Measurements from ENCODE around the gene TBC1D22A. TPM values are rescaled to one million over a fixed set of nuclear protein-coding genes. Genes with fewer than 3 reads are reported as not detected.

TBC1D22A gene
- total RNA-seq, 6 experiments from 2014 or later: 10.9 to 18.1 (median 14.0) TPM

DNA sequence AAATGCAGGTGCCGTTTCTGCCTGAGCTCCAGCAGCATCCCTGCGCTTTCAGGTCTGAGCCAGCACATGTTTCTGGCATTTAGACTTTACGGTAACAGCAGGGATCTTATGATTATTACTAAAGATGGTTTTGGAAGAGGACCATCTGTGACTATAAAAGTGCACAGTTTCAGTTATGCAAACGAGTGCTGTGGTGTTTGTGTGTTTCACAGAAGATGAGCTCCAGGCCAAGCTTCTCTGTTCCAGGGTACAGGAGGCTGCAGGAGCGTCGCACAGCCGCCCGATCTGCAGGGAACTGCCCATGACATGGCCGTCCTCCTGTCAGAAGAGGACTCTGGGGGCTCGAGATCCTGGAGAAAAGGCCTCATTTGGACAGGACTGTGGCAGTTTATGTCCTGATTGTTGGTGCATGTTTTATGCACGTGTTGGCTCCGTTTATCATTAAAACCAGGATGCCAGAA lies 297.3 kb downstream of the TBC1D22A start:
- TF ChIP-seq CTCF (IDR thresholded peaks at IDR 0.05): no peak
- no peak for TF ChIP-seq POLR2A (IDR thresholded peaks at IDR 0.05)
- WGBS (ENCODE audit: insufficient coverage, low coverage, low lambda C conversion rate, missing lambda C conversion rate): 88% methylated on average over 6 of the region's 12 CpGs
- no peak overlapping the region for H3K4me3 ChIP-seq
- H3K4me1 ChIP-seq: no peaks in the 10 kb centered on the region
- no peak overlapping the region for H3K27ac ChIP-seq
- H3K27me3 ChIP-seq: no peaks in the 10 kb centered on the region
- intact Hi-C loops (cut with DNase I): loop anchor here in 1 of 2 donors (10.0 kb wide), 1 partner anchor 215 kb away; no protein-coding TSS in a partner anchor
- ATAC-seq (no peak), DNase-seq (peak in 2 of 3 donors; percentile 6 to 22)
- no peaks in the 10 kb centered on the region for H3K9me3 ChIP-seq
- H3K36me3 ChIP-seq: peaks cover 0 to 5% (median 1%) of the 10 kb centered on the region in 4 donors

GRCh38 chr22:47060718-47061117 lies 298.3 kb downstream of the TBC1D22A start:
- Histone ChIP-seq H3K36me3 (peaks cover 0 to 5% (median 1%) of the 10 kb centered on the region in 4 donors), H3K27me3 (no peaks in the 10 kb centered on the region), H3K4me1 (no peaks in the 10 kb centered on the region), H3K4me3 (no peak overlapping the region), H3K27ac (no peak overlapping the region), H3K9me3 (no peaks in the 10 kb centered on the region)
- 98% methylated on average over 14 of the region's 15 CpGs for WGBS (ENCODE audit: insufficient coverage, low coverage, low lambda C conversion rate, missing lambda C conversion rate)
- ATAC-seq (no peak), DNase-seq (peak in 1 of 3 donors; percentile 12)
- TF ChIP-seq CTCF (IDR thresholded peaks at IDR 0.05) (no peak), POLR2A (IDR thresholded peaks at IDR 0.05) (no peak)
- intact Hi-C loops (cut with DNase I): no loop called here

- H3K36me3 ChIP-seq: peaks cover 0 to 5% (median 1%) of the 10 kb centered on the region in 4 donors
- DNase-seq: peak in 1 of 3 donors; percentile 13
Observed at GRCh38 chr22:47061226-47061625, 298.8 kb downstream of the TBC1D22A start.

DNA sequence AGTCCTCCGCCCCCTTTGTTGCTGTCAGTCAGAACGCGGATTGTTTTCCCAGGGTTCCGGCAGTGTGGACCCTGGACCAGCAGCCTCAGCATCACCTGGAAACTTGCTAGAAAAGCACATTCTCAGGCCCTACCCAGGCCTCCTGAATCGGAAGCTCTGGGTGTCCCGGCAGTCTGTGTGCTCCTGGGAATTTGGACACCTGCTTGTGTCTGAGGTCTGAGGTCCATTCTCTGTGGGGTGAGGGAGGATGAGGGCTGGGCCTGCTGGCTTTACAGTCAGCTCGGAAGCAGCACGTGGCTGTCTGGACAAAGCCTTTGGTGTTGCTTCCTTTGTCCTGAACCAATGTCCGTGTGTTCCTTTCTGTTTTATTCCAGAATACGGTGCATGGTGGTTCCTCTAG lies 299.7 kb downstream of the TBC1D22A start:
- ATAC-seq (no peak), DNase-seq (peak in 1 of 3 donors; percentile 23)
- Histone ChIP-seq H3K4me3 (no peak overlapping the region), H3K4me1 (no peaks in the 10 kb centered on the region), H3K27me3 (no peaks in the 10 kb centered on the region), H3K27ac (no peak overlapping the region), H3K9me3 (no peaks in the 10 kb centered on the region), H3K36me3 (peaks cover 0 to 5% (median 1%) of the 10 kb centered on the region in 4 donors)
- TF ChIP-seq CTCF (IDR thresholded peaks at IDR 0.05) (no peak), POLR2A (IDR thresholded peaks at IDR 0.05) (no peak)
- intact Hi-C loops (cut with DNase I): no loop called here
- 98% methylated on average over 8 of the region's 10 CpGs for WGBS (ENCODE audit: insufficient coverage, low coverage, low lambda C conversion rate, missing lambda C conversion rate)

More at GRCh38 chr22:47061226-47061625, 298.8 kb downstream of the TBC1D22A start:
- WGBS (ENCODE audit: insufficient coverage, low coverage, low lambda C conversion rate, missing lambda C conversion rate): 89% methylated on average over 9 of the region's 14 CpGs
- no peak overlapping the region for H3K27ac ChIP-seq
- TF ChIP-seq POLR2A (IDR thresholded peaks at IDR 0.05): no peak
- no peak for TF ChIP-seq CTCF (IDR thresholded peaks at IDR 0.05)
- H3K27me3 ChIP-seq: no peaks in the 10 kb centered on the region
- intact Hi-C loops (cut with DNase I): no loop called here
- H3K4me1 ChIP-seq: no peaks in the 10 kb centered on the region
- ATAC-seq: no peak
- H3K4me3 ChIP-seq: no peak overlapping the region
- H3K9me3 ChIP-seq: no peaks in the 10 kb centered on the region

Data from right lobe of liver (tissue), 6 donors.